K562 (cell line): ENCODE data around the gene GALE. TPM values are rescaled to one million over a fixed set of nuclear protein-coding genes. Genes with fewer than 3 reads are reported as not detected.

Experiments used
- CBX1 ChIP-seq: sonication (generic); IDR thresholded peaks from 2 replicates; pipeline ENCODE4 v1.6.1; 2016; ENCODE audit warnings: antibody characterized with exemption, low read depth, mild to moderate bottlenecking
- CTCF ChIP-seq, 3 experiments: IDR thresholded peaks in 2 of 3; conservative IDR thresholded peaks in 1 of 3; 2 replicates each; pipeline ENCODE4 v1.5.1; 2011 to 2012; ENCODE audit warnings: low read length in 3 of 3, mild to moderate bottlenecking in 3 of 3, control low read depth in 2 of 3, improper control_type of control experiment in 1 of 3, inconsistent platforms in 1 of 3, low read depth in 1 of 3, mixed read lengths in 1 of 3, moderate library complexity in 1 of 3; ENCODE audit not compliant: insufficient read depth in 2 of 3
- FOXJ3 ChIP-seq: sonication (generic); formaldehyde crosslinking; IDR thresholded peaks from 2 replicates; pipeline ENCODE4 v1.4.0; 2020; ENCODE audit warnings: mild to moderate bottlenecking, missing genetic modification reagents
- HDAC8 ChIP-seq: fragments of 450-650 bp; IDR thresholded peaks from 2 replicates; pipeline ENCODE4 v1.6.1; 2016; ENCODE audit warnings: mild to moderate bottlenecking, missing genetic modification characterization, moderate library complexity, missing compliant biosample characterization
- HMGXB4 ChIP-seq: sonication (generic); formaldehyde crosslinking; IDR thresholded peaks from 2 replicates; pipeline ENCODE4 v1.8.1; 2023; ENCODE audit warnings: mild to moderate bottlenecking, missing genetic modification reagents
- JUND ChIP-seq, 2 experiments: IDR thresholded peaks; 2 replicates in 1 of 2; 3 replicates in 1 of 2; pipeline ENCODE4 v1.6.1; 2011; ENCODE audit warnings: borderline replicate concordance in 2 of 2, low read depth in 2 of 2, low read length in 2 of 2, improper control_type of control experiment in 1 of 2, missing biosample characterization in 1 of 2, missing genetic modification characterization in 1 of 2, missing genetic modification reagents in 1 of 2
- NR2F6 ChIP-seq: fragments of 450-650 bp; formaldehyde crosslinking; IDR thresholded peaks from 2 replicates; pipeline ENCODE4 v1.4.0; 2020; ENCODE audit warnings: mild to moderate bottlenecking
- SLC30A9 ChIP-seq: fragments of 250-450 bp; sonication (Bioruptor Pico); IDR thresholded peaks from 2 replicates; pipeline ENCODE4 v1.8.0; 2022; ENCODE audit warnings: mild to moderate bottlenecking, moderate library complexity
- SMC3 ChIP-seq: conservative IDR thresholded peaks from 2 replicates; pipeline ENCODE4 v1.6.1; 2011; ENCODE audit warnings: low read depth, low read length, improper control_type of control experiment; ENCODE audit not compliant: insufficient read depth
- THRB ChIP-seq: fragments of 450-650 bp; formaldehyde crosslinking; conservative IDR thresholded peaks from 2 replicates; pipeline ENCODE4 v1.4.0; 2022; ENCODE audit warnings: mild to moderate bottlenecking, missing genetic modification characterization
- TRIM25 ChIP-seq: fragments of 450-650 bp; IDR thresholded peaks from 2 replicates; pipeline ENCODE4 v1.7.0; 2016; ENCODE audit warnings: borderline replicate concordance
- ZNF347 ChIP-seq: fragments of 450-650 bp; formaldehyde crosslinking; IDR thresholded peaks from 2 replicates; pipeline ENCODE4 v1.4.0; 2020; ENCODE audit warnings: low read depth, mild to moderate bottlenecking, moderate library complexity
- ZNF395 ChIP-seq: fragments of 200-800 bp; sonication (Bioruptor generic); IDR thresholded peaks from 2 replicates; pipeline ENCODE4 v1.6.1; 2017; ENCODE audit warnings: missing genetic modification characterization, missing compliant biosample characterization
- ZNF695 ChIP-seq: fragments of 450-650 bp; formaldehyde crosslinking; IDR thresholded peaks from 2 replicates; pipeline ENCODE4 v1.4.0; 2020; ENCODE audit warnings: mild to moderate bottlenecking, moderate library complexity
- ZNF79 ChIP-seq: fragments of 250-450 bp; sonication (Bioruptor Pico); IDR thresholded peaks from 2 replicates; pipeline ENCODE4 v1.4.0; 2020; ENCODE audit warnings: low read depth, mild to moderate bottlenecking, moderate library complexity
- ZZZ3 ChIP-seq: fragments of 450-650 bp; IDR thresholded peaks from 2 replicates; pipeline ENCODE4 v1.6.1; 2016; ENCODE audit warnings: antibody characterized with exemption, mild to moderate bottlenecking, moderate library complexity
- polyA plus RNA-seq, 8 experiments: library from polyadenylated mRNA; depleted of rRNA in 4 of 8; stranded (reverse) in 5 of 8; unstranded in 3 of 8; fragments of >200 nt; fragmentation: Nextera tagmentation in 2 of 8; fragmentation: Illumina TruSeq in 1 of 8; extraction: Ambion mirVana in 2 of 8; extraction: Trizol in 1 of 8; gene quantifications; 2 replicates each; pipeline versions ENCODE4 v1.2.1 to v1.2.3, GENCODE V29; 2011 to 2014; ENCODE audit warnings: inconsistent platforms in 1 of 8, missing spikeins in 1 of 8
- total RNA-seq, 7 experiments: library from RNA; depleted of rRNA in 6 of 7; stranded (reverse); fragments of >200 nt in 6 of 7; fragmentation: Illumina TruSeq in 2 of 7; extraction: Trizol in 2 of 7; gene quantifications; 2 replicates each; pipeline versions ENCODE4 v1.2.1 to v1.2.3, GENCODE V29; 2011 to 2021; ENCODE audit warnings: low replicate concordance in 1 of 7

The GALE gene
- total and polyA plus RNA-seq, 9 of the 15 experiments (the other 6 are each of a cell fraction or from before 2014, with no cell fraction given), result 8.4 to 139 (median 88.3) TPM

GRCh38 chr1:23751050-23751814, 49.3 kb downstream of the GALE start (continued):
- TF ChIP-seq THRB (CRISPR knock-in tag) (0 out of 2 replicates have a peak, but pooled peaks have one; percentile 15), JUND (IDR thresholded peaks at IDR 0.05; ENCODE audit: borderline replicate concordance, low read depth, low read length) (no peak), JUND (tag; IDR thresholded peaks at IDR 0.05; ENCODE audit: borderline replicate concordance, low read depth, low read length) (no peak), SMC3 (peak; percentile 70), ZNF79 (CRISPR knock-in tag) (no peak), HMGXB4 (no peak), NR2F6 (CRISPR knock-in tag) (no peak), SLC30A9 (CRISPR knock-in tag) (no peak), CBX1 (no peak), FOXJ3 (CRISPR knock-in tag) (no peak), ZNF695 (no peak), HDAC8 (tag) (no peak), ZZZ3 (no peak; the same call in 1 of the 2 replicates), TRIM25 (no peak), CTCF (IDR thresholded peaks at IDR 0.05 in 2 of 3, conservative IDR thresholded peaks at IDR 0.05 in 1 of 3; ENCODE audit: insufficient read depth in 2 of 3, low read depth in 1 of 3, low read length in 3 of 3) (peak; percentile 79 to 90 (median 87)), ZNF395 (CRISPR knock-in tag) (no peak), ZNF347 (CRISPR knock-in tag) (no peak)
